ENCODE data around the gene NFYA.

DNA sequence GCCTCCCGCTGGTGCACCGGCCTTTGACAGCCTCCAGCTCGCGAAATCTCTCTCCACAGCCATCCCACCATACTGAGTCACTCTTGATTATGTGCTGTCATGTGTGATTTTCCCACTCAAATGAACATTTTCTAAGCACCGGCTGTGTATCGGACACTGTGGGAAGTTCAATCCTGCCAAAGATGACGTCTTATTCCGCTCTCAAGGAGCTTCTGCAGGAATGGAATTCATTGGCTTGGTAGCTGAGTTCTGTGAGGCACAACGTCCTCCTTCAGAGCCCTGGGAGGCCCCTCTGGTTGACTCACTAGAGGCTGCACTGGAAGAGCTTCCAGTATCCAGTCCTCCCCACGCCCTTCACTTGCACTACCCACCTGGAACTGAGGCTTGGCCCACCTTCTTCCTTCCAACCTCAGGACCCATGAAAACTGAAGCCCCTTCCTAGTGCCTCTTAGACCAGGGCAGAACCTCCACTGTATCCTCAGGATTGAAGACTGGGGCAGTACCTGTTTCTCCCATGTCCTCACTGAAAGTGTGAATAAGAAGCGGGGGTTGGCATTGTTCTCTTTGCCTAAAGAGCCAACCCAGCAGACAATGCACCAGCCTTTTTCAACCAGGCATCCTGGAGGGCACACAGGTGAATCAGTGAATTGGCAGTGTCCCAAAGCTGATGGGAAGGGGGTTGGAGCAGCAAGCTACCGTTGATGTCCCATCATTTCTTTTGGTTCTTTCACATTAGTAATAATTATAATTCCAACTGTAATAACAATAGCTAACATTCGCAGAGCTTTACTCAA, 35.5 kb upstream of the NFYA start:
- TF ChIP-seq FOXK1 (CRISPR knock-in tag; IDR thresholded peaks at IDR 0.05) (no peak), MLX (CRISPR knock-in tag; IDR thresholded peaks at IDR 0.05) (no peak), ESRRA (CRISPR knock-in tag; IDR thresholded peaks at IDR 0.05; ENCODE audit: borderline replicate concordance) (no peak), FOXP4 (CRISPR knock-in tag; IDR thresholded peaks at IDR 0.05) (no peak), SP1 (CRISPR knock-in tag; conservative IDR thresholded peaks at IDR 0.05) (no peak), TEAD4 (CRISPR knock-in tag; IDR thresholded peaks at IDR 0.05) (no peak), KAT7 (CRISPR knock-in tag; IDR thresholded peaks at IDR 0.05; ENCODE audit: borderline replicate concordance) (no peak), NR3C1 (CRISPR knock-in tag; conservative IDR thresholded peaks at IDR 0.05; ENCODE audit: low read depth) (no peak), MXD4 (CRISPR knock-in tag; IDR thresholded peaks at IDR 0.05; ENCODE audit: borderline replicate concordance) (no peak), MAX (CRISPR knock-in tag; IDR thresholded peaks at IDR 0.05) (no peak), ETV6 (CRISPR knock-in tag; IDR thresholded peaks at IDR 0.05) (no peak)
- TF ChIP-seq, protein P1, sequence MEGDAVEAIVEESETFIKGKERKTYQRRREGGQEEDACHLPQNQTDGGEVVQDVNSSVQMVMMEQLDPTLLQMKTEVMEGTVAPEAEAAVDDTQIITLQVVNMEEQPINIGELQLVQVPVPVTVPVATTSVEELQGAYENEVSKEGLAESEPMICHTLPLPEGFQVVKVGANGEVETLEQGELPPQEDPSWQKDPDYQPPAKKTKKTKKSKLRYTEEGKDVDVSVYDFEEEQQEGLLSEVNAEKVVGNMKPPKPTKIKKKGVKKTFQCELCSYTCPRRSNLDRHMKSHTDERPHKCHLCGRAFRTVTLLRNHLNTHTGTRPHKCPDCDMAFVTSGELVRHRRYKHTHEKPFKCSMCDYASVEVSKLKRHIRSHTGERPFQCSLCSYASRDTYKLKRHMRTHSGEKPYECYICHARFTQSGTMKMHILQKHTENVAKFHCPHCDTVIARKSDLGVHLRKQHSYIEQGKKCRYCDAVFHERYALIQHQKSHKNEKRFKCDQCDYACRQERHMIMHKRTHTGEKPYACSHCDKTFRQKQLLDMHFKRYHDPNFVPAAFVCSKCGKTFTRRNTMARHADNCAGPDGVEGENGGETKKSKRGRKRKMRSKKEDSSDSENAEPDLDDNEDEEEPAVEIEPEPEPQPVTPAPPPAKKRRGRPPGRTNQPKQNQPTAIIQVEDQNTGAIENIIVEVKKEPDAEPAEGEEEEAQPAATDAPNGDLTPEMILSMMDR (IDR thresholded peaks at IDR 0.05) = no peak
- TF ChIP-seq, protein P2, sequence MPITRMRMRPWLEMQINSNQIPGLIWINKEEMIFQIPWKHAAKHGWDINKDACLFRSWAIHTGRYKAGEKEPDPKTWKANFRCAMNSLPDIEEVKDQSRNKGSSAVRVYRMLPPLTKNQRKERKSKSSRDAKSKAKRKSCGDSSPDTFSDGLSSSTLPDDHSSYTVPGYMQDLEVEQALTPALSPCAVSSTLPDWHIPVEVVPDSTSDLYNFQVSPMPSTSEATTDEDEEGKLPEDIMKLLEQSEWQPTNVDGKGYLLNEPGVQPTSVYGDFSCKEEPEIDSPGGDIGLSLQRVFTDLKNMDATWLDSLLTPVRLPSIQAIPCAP (CRISPR knock-in tag; IDR thresholded peaks at IDR 0.05) = no peak
- TF ChIP-seq, protein P3, sequence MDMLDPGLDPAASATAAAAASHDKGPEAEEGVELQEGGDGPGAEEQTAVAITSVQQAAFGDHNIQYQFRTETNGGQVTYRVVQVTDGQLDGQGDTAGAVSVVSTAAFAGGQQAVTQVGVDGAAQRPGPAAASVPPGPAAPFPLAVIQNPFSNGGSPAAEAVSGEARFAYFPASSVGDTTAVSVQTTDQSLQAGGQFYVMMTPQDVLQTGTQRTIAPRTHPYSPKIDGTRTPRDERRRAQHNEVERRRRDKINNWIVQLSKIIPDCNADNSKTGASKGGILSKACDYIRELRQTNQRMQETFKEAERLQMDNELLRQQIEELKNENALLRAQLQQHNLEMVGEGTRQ (CRISPR knock-in tag; IDR thresholded peaks at IDR 0.05) = no peak

All from WTC11 (cell line).